IMR-90 (cell line): ENCODE results near the gene TEKT5.

Source experiments
- CTCF ChIP-seq: conservative IDR thresholded peaks from 2 replicates; pipeline ENCODE4 v1.5.1; 2012; ENCODE audit warnings: mild to moderate bottlenecking, low read depth, low read length, improper control_type of control experiment
- ELK1 ChIP-seq: fragments of 150-350 bp; IDR thresholded peaks from 2 replicates; pipeline ENCODE4 v1.6.1; 2016; ENCODE audit warnings: low read depth, mild to moderate bottlenecking, low read length, moderate library complexity, borderline replicate concordance
- MXI1 ChIP-seq: IDR thresholded peaks from 2 replicates; pipeline ENCODE4 v1.6.1; 2012; ENCODE audit warnings: low read depth, mild to moderate bottlenecking, low read length, moderate library complexity, borderline replicate concordance
- POLR2A ChIP-seq: IDR thresholded peaks from 2 replicates; pipeline ENCODE4 v1.6.1; 2012; ENCODE audit warnings: mild to moderate bottlenecking, low read depth, low read length

- TF ChIP-seq MXI1 = no peak
- no peak for TF ChIP-seq ELK1
- TF ChIP-seq POLR2A = no peak
- no peak for TF ChIP-seq CTCF
These were observed 14.2 kb upstream of the TEKT5 start for GRCh38 chr16:10708969-10709368.
